ENCODE data around the gene ANKRD13A.

GRCh38 chr12:109997393-109997792 lies 1.8 kb upstream of the ANKRD13A start:
- TF ChIP-seq POLR2A (IDR thresholded peaks at IDR 0.05) (no peak), EP300 (IDR thresholded peaks at IDR 0.05) (no peak)
- TF ChIP-seq, protein P1, sequence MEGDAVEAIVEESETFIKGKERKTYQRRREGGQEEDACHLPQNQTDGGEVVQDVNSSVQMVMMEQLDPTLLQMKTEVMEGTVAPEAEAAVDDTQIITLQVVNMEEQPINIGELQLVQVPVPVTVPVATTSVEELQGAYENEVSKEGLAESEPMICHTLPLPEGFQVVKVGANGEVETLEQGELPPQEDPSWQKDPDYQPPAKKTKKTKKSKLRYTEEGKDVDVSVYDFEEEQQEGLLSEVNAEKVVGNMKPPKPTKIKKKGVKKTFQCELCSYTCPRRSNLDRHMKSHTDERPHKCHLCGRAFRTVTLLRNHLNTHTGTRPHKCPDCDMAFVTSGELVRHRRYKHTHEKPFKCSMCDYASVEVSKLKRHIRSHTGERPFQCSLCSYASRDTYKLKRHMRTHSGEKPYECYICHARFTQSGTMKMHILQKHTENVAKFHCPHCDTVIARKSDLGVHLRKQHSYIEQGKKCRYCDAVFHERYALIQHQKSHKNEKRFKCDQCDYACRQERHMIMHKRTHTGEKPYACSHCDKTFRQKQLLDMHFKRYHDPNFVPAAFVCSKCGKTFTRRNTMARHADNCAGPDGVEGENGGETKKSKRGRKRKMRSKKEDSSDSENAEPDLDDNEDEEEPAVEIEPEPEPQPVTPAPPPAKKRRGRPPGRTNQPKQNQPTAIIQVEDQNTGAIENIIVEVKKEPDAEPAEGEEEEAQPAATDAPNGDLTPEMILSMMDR (IDR thresholded peaks at IDR 0.05) = no peak

Data from tibial nerve (tissue), 4 donors.